Neural progenitor cell (in vitro differentiated cells): ENCODE measurements around the gene TUBB4B. TPM values are rescaled to one million over a fixed set of nuclear protein-coding genes. Genes with fewer than 3 reads are reported as not detected.

ENCODE experiments used
- DNase-seq: peaks from one replicate; pipeline ENCODE4 v3.0.0-alpha.2; 2016; ENCODE audit warnings: low spot score
- H2AFZ ChIP-seq: fragments of 200-600 bp; sonication (generic); replicated peaks from 2 replicates; pipeline ENCODE4 v1.6.1; 2016; ENCODE audit warnings: antibody characterized with exemption
- H3F3A ChIP-seq: fragments of 200-600 bp; sonication (generic); 2 replicates; pipeline ENCODE4 v1.6.1; 2016; ENCODE audit warnings: antibody characterized with exemption, low read depth
- H3K27ac ChIP-seq: fragments of 200-600 bp; sonication (generic); 2 replicates; pipeline ENCODE4 v1.5.1; 2016; ENCODE audit warnings: mild to moderate bottlenecking
- H3K27me3 ChIP-seq: fragments of 200-600 bp; sonication (generic); 2 replicates; pipeline ENCODE4 v1.6.1; 2016; ENCODE audit warnings: mild to moderate bottlenecking, moderate library complexity
- H3K36me3 ChIP-seq: fragments of 200-600 bp; sonication (generic); 2 replicates; pipeline ENCODE4 v1.5.1; 2016
- H3K4me1 ChIP-seq: fragments of 200-600 bp; sonication (generic); 2 replicates; pipeline ENCODE4 v1.6.1; 2016; ENCODE audit warnings: mixed run types
- H3K4me2 ChIP-seq: fragments of 200-600 bp; sonication (generic); 2 replicates; pipeline ENCODE4 v1.6.1; 2016
- H3K4me3 ChIP-seq: fragments of 200-600 bp; sonication (generic); 2 replicates; pipeline ENCODE4 v1.5.1; 2016
- H3K79me2 ChIP-seq: fragments of 200-600 bp; sonication (generic); 2 replicates; pipeline ENCODE4 v1.6.1; 2016; ENCODE audit warnings: low read depth
- H3K9ac ChIP-seq: fragments of 200-600 bp; sonication (generic); 2 replicates; pipeline ENCODE4 v1.6.1; 2016
- H3K9me3 ChIP-seq: fragments of 200-600 bp; sonication (generic); 2 replicates; pipeline ENCODE4 v1.5.1; 2016; ENCODE audit warnings: low read depth
- H4K20me1 ChIP-seq: fragments of 200-600 bp; sonication (generic); 2 replicates; pipeline ENCODE4 v1.6.1; 2016; ENCODE audit warnings: low read depth
- H3K27ac Mint-ChIP-seq: 3 replicates; pipeline ENCODE4 v1.8.0; 2021; ENCODE audit warnings: mixed read lengths
- H3K27me3 Mint-ChIP-seq: 2 replicates; pipeline ENCODE4 v1.8.0; 2022; ENCODE audit warnings: low read depth, mild to moderate bottlenecking, inconsistent platforms, moderate library complexity, mixed read lengths; ENCODE audit not compliant: insufficient read depth
- H3K36me3 Mint-ChIP-seq: 3 replicates; pipeline ENCODE4 v1.8.0; 2021; ENCODE audit warnings: mixed read lengths
- H3K4me1 Mint-ChIP-seq: 3 replicates; pipeline ENCODE4 v1.8.0; 2021; ENCODE audit warnings: mixed read lengths
- H3K4me3 Mint-ChIP-seq: 3 replicates; pipeline ENCODE4 v1.8.0; 2021; ENCODE audit warnings: mild to moderate bottlenecking, moderate library complexity, mixed read lengths
- H3K9me3 Mint-ChIP-seq: 3 replicates; pipeline ENCODE4 v1.8.0; 2020; ENCODE audit warnings: mixed read lengths
- CTCF ChIP-seq: fragments of 200-600 bp; sonication (generic); IDR thresholded peaks from 2 replicates; pipeline ENCODE4 v1.5.1; 2017; ENCODE audit warnings: antibody characterized with exemption, mild to moderate bottlenecking
- EZH2 ChIP-seq: fragments of 200-600 bp; sonication (generic); IDR thresholded peaks from 2 replicates; pipeline ENCODE4 v1.6.1; 2017; ENCODE audit warnings: antibody characterized with exemption, mild to moderate bottlenecking, moderate library complexity
- EZH2phosphoT487 ChIP-seq: fragments of 200-600 bp; sonication (generic); IDR thresholded peaks from 2 replicates; pipeline ENCODE4 v1.6.1; 2017; ENCODE audit warnings: antibody characterized with exemption
- total RNA-seq: library from RNA; depleted of rRNA; stranded (reverse); fragments of >200 nt; gene quantifications from 2 replicates; pipeline ENCODE4 v1.2.3, GENCODE V29; 2015; ENCODE audit warnings: low replicate concordance

Gene TUBB4B
- total RNA-seq, result 183 and 367 TPM in 2 replicates

GRCh38 chr9:137240841-137241489 is at the start of gene TUBB4B:
Gene TUBB4B, plus strand, starts transcription at chr9:137241287. Its CDS starts 74 bp downstream, at chr9:137241361.
- peak within 1 kb of the TSS; percentile 100 for H3K4me3 ChIP-seq
- Mint-ChIP-seq H3K9me3 (no peaks in the 10 kb centered on the region), H3K27me3 (no peaks in the 10 kb centered on the region), H3K36me3 (peaks cover 14% of the 10 kb centered on the region), H3K4me3 (peak within 1 kb of the TSS; percentile 98), H3K4me1 (peaks cover 35% of the 10 kb centered on the region), H3K27ac (peak within 1 kb of the TSS; percentile 89)
- peak within 1 kb of the TSS; percentile 51 for H2AFZ ChIP-seq
- peaks cover 53% of the 10 kb centered on the region for H4K20me1 ChIP-seq
- no peaks in the 10 kb centered on the region for H3K27me3 ChIP-seq
- peak within 1 kb of the TSS; percentile 100 for H3K4me2 ChIP-seq
- TF ChIP-seq CTCF, result no peak
- no peak for TF ChIP-seq EZH2
- TF ChIP-seq EZH2phosphoT487, result no peak
- H3K4me1 ChIP-seq, result peaks cover 14% of the 10 kb centered on the region
- H3K36me3 ChIP-seq, result no peaks in the 10 kb centered on the region
- peaks cover 51% of the 10 kb centered on the region for H3F3A ChIP-seq
- H3K9me3 ChIP-seq, result no peaks in the 10 kb centered on the region
- H3K9ac ChIP-seq, result peak within 1 kb of the TSS; percentile 68
- peak within 1 kb of the TSS; percentile 86 for H3K27ac ChIP-seq
- DNase-seq, result peak; percentile 99
- peaks cover 36% of the 10 kb centered on the region for H3K79me2 ChIP-seq

- H3K9me3 ChIP-seq, result no peaks in the 10 kb centered on the region
- DNase-seq, result no peak
- H3K4me1 ChIP-seq, result peaks cover 5% of the 10 kb centered on the region
- Mint-ChIP-seq H3K27ac (no peak overlapping the region), H3K27me3 (peaks cover 6% of the 10 kb centered on the region), H3K36me3 (no peaks in the 10 kb centered on the region), H3K4me3 (no peak overlapping the region), H3K9me3 (no peaks in the 10 kb centered on the region), H3K4me1 (peaks cover 29% of the 10 kb centered on the region)
- H3K9ac ChIP-seq, result no peak overlapping the region
- H4K20me1 ChIP-seq, result peaks cover 53% of the 10 kb centered on the region
- no peak overlapping the region for H2AFZ ChIP-seq
- H3K79me2 ChIP-seq, result peaks cover 14% of the 10 kb centered on the region
- peaks cover 10% of the 10 kb centered on the region for H3F3A ChIP-seq
- no peak overlapping the region for H3K4me3 ChIP-seq
- TF ChIP-seq CTCF (no peak), EZH2 (no peak), EZH2phosphoT487 (no peak)
- H3K36me3 ChIP-seq, result no peaks in the 10 kb centered on the region
- H3K27ac ChIP-seq, result no peak overlapping the region
- no peaks in the 10 kb centered on the region for H3K27me3 ChIP-seq
- no peak overlapping the region for H3K4me2 ChIP-seq
Observed at GRCh38 chr9:137191691-137192447, 49.2 kb upstream of the TUBB4B start.

- peaks cover 26% of the 10 kb centered on the region for H3K4me1 Mint-ChIP-seq
- H3K36me3 Mint-ChIP-seq, result no peaks in the 10 kb centered on the region
- no peak overlapping the region for H3K4me3 Mint-ChIP-seq
- Histone ChIP-seq H3K4me1 (peaks cover 3% of the 10 kb centered on the region), H3K79me2 (peaks cover 9% of the 10 kb centered on the region), H3K9ac (no peak overlapping the region), H3K4me3 (no peak overlapping the region), H3K9me3 (no peaks in the 10 kb centered on the region), H3K36me3 (no peaks in the 10 kb centered on the region), H4K20me1 (peaks cover 58% of the 10 kb centered on the region), H2AFZ (no peak overlapping the region), H3K27ac (no peak overlapping the region), H3K27me3 (no peaks in the 10 kb centered on the region), H3K4me2 (no peak overlapping the region), H3F3A (peaks cover 10% of the 10 kb centered on the region)
- H3K27ac Mint-ChIP-seq, result no peak overlapping the region
- H3K9me3 Mint-ChIP-seq, result no peaks in the 10 kb centered on the region
- DNase-seq, result no peak
- TF ChIP-seq EZH2phosphoT487 (no peak), CTCF (no peak), EZH2 (no peak)
- H3K27me3 Mint-ChIP-seq, result peaks cover 6% of the 10 kb centered on the region
Observed at GRCh38 chr9:137192448-137192780, 48.7 kb upstream of the TUBB4B start.
